DND-41 (cell line): ENCODE results near the gene TMEM203.

ENCODE experiments used
- ATAC-seq: fragments of 200-7000 bp; cut with Tn5 transposase; 3 replicates; pipeline ENCODE4 v1.9.1; 2021; ENCODE audit warnings: low read depth; ENCODE audit not compliant: insufficient read depth
- DNase-seq: peaks from one replicate; pipeline ENCODE4 v3.0.0-alpha.2; 2020
- H2AFZ ChIP-seq: 2 replicates; pipeline ENCODE4 v1.6.0; 2012; ENCODE audit warnings: low read depth, low read length
- H3K27ac ChIP-seq: 2 replicates; pipeline ENCODE4 v1.5.1; 2012; ENCODE audit warnings: low read length, inconsistent platforms
- H3K27me3 ChIP-seq: fragments of 200-600 bp; sonication (generic); 2 replicates; pipeline ENCODE4 v1.6.0; 2012; ENCODE audit warnings: low read length, mild to moderate bottlenecking, inconsistent platforms; ENCODE audit not compliant: insufficient read depth, poor library complexity
- H3K36me3 ChIP-seq: 2 replicates; pipeline ENCODE4 v1.5.1; 2012; ENCODE audit warnings: low read length, inconsistent platforms; ENCODE audit not compliant: insufficient read depth
- H3K4me1 ChIP-seq: 2 replicates; pipeline ENCODE4 v1.5.1; 2012; ENCODE audit warnings: mild to moderate bottlenecking, low read length; ENCODE audit not compliant: insufficient read depth
- H3K4me2 ChIP-seq: 2 replicates; pipeline ENCODE4 v1.6.0; 2012; ENCODE audit warnings: mild to moderate bottlenecking, moderate library complexity, low read length, inconsistent platforms; ENCODE audit not compliant: insufficient read depth
- H3K4me3 ChIP-seq, 2 experiments: fragments of 200-600 bp in 1 of 2; shearing (Covaris generic) in 1 of 2; 2 replicates each; pipeline ENCODE4 v1.5.1; 2012 to 2016; ENCODE audit warnings: inconsistent platforms in 2 of 2, low read length in 2 of 2, mild to moderate bottlenecking in 2 of 2, low read depth in 1 of 2, moderate library complexity in 1 of 2
- H3K79me2 ChIP-seq: 2 replicates; pipeline ENCODE4 v1.6.0; 2012; ENCODE audit warnings: low read length, inconsistent platforms; ENCODE audit not compliant: insufficient read depth
- H3K9ac ChIP-seq: 2 replicates; pipeline ENCODE4 v1.6.0; 2012; ENCODE audit warnings: low read depth, mild to moderate bottlenecking, inconsistent platforms, low read length, moderate library complexity
- H3K9me3 ChIP-seq: 2 replicates; pipeline ENCODE4 v1.5.1; 2012; ENCODE audit warnings: low read length, moderate library complexity, mild to moderate bottlenecking, inconsistent platforms; ENCODE audit not compliant: insufficient read depth, severe bottlenecking
- H4K20me1 ChIP-seq: 2 replicates; pipeline ENCODE4 v1.6.0; 2012; ENCODE audit warnings: low read length; ENCODE audit not compliant: insufficient read depth
- EZH2 ChIP-seq: IDR thresholded peaks from 3 replicates; pipeline ENCODE4 v1.6.1; 2012; ENCODE audit warnings: borderline replicate concordance, low read depth, mild to moderate bottlenecking, moderate library complexity, low read length, inconsistent platforms; ENCODE audit not compliant: severe bottlenecking
- TF ChIP-seq, protein P1 (sequence below): IDR thresholded peaks from 2 replicates; pipeline ENCODE4 v1.5.1; 2012; ENCODE audit warnings: borderline replicate concordance, low read length, moderate library complexity, mild to moderate bottlenecking; ENCODE audit not compliant: poor library complexity, severe bottlenecking; ENCODE audit errors: extremely low read depth

TMEM203 gene

DNA sequence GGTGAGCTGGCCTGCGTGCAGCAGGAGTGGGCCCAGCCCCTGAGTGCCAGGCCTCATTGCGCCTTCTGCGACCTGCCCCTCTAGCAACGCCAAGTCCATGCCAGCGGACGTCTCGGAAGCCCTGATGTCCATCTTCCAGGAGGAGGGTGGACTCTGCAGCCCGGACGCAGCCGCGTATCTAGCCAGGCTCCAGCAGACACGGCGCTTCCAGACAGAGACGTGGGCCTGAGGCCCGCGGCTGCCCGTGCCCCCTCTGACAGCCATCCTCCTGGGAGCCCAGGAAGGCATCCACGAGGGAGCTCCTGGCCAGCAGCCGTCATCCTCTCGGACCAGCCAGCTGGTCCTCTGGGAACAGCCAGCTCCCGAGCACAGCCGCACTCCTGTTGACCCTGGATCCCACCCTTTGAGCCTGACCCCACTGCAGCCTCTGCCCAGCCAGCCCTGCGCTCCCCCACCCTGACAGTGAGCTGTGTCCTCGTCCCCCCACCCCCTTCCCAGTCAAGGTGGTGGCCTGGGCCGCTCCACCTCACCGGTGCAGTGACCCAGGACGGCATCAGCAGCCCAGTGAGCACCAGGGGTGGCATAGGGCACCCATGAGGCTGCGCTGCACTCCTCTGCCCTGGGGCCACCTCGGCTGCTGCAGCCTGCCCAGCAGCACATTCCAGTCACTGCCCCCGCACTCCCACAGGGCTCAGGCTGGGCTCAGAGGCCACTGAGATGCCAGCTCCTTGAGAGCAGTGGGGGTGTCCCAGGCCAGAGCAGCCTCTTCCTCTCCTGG, 10.9 kb upstream of the TMEM203 start:
- Histone ChIP-seq H3K79me2 (no peaks in the 10 kb centered on the region), H3K4me1 (no peaks in the 10 kb centered on the region), H3K4me3 (no peak overlapping the region), H2AFZ (no peak overlapping the region), H3K36me3 (peaks cover 28% of the 10 kb centered on the region), H3K9ac (no peak overlapping the region), H3K9me3 (no peaks in the 10 kb centered on the region), H4K20me1 (peaks cover 2% of the 10 kb centered on the region; the same call in 1 of the 2 replicates), H3K4me2 (no peak overlapping the region), H3K27ac (no peak overlapping the region), H3K27me3 (no peaks in the 10 kb centered on the region)
- ATAC-seq (no peak), DNase-seq (no peak)
- TF ChIP-seq EZH2, result no peak
- TF ChIP-seq, protein P1, sequence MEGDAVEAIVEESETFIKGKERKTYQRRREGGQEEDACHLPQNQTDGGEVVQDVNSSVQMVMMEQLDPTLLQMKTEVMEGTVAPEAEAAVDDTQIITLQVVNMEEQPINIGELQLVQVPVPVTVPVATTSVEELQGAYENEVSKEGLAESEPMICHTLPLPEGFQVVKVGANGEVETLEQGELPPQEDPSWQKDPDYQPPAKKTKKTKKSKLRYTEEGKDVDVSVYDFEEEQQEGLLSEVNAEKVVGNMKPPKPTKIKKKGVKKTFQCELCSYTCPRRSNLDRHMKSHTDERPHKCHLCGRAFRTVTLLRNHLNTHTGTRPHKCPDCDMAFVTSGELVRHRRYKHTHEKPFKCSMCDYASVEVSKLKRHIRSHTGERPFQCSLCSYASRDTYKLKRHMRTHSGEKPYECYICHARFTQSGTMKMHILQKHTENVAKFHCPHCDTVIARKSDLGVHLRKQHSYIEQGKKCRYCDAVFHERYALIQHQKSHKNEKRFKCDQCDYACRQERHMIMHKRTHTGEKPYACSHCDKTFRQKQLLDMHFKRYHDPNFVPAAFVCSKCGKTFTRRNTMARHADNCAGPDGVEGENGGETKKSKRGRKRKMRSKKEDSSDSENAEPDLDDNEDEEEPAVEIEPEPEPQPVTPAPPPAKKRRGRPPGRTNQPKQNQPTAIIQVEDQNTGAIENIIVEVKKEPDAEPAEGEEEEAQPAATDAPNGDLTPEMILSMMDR, result no peak

- no peak overlapping the region for H3K9ac ChIP-seq
- no peak overlapping the region for H3K4me3 ChIP-seq
- no peak for TF ChIP-seq EZH2
- TF ChIP-seq, protein P1, result no peak
- H3K4me1 ChIP-seq, result no peaks in the 10 kb centered on the region
- H3K27ac ChIP-seq, result no peak overlapping the region
- no peaks in the 10 kb centered on the region for H3K9me3 ChIP-seq
- peaks cover 3% of the 10 kb centered on the region; the same call in 1 of the 2 replicates for H4K20me1 ChIP-seq
- no peak for DNase-seq
- no peak overlapping the region for H3K4me2 ChIP-seq
- ATAC-seq, result no peak
- H3K79me2 ChIP-seq, result no peaks in the 10 kb centered on the region
- H2AFZ ChIP-seq, result no peak overlapping the region
- H3K36me3 ChIP-seq, result peaks cover 28% of the 10 kb centered on the region
- H3K27me3 ChIP-seq, result no peaks in the 10 kb centered on the region
Observed at GRCh38 chr9:137215196-137215986, 9.9 kb upstream of the TMEM203 start.

DNA sequence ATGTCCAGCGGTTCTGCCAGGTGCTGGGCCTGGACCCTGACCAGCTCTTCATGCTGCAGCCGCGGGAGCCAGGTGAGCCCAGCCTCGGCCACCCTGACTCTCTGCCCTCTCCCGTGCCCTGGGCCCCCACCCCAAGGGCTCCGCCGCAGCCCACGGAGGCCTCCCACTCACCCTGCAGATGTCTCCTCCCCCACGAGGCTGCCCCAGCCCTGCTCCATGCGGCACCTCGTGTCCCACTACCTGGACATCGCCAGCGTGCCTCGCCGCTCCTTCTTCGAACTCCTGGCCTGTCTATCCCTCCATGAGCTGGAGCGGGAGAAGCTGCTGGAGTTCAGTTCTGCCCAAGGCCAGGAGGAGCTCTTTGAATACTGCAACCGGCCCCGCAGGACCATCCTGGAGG, 9.2 kb upstream of the TMEM203 start:
- no peak for TF ChIP-seq EZH2
- TF ChIP-seq, protein P1, result no peak
- Histone ChIP-seq H3K4me2 (no peak overlapping the region), H3K4me3 (no peak overlapping the region), H3K36me3 (peaks cover 28% of the 10 kb centered on the region), H3K27ac (no peak overlapping the region), H3K4me1 (no peaks in the 10 kb centered on the region), H4K20me1 (peaks cover 3% of the 10 kb centered on the region; the same call in 1 of the 2 replicates), H3K9ac (no peak overlapping the region), H2AFZ (no peak overlapping the region), H3K9me3 (no peaks in the 10 kb centered on the region), H3K27me3 (no peaks in the 10 kb centered on the region), H3K79me2 (no peaks in the 10 kb centered on the region)
- ATAC-seq (no peak), DNase-seq (no peak)
